Sigmoid colon (tissue), 4 donors: Measurements from ENCODE around the gene NTHL1.

Experiments used
- CTCF ChIP-seq, 4 experiments: fragments of 450-650 bp in 3 of 4; fragments of 200-600 bp in 1 of 4; IDR thresholded peaks; one replicate each; pipeline ENCODE4 v1.5.1; 2016 to 2019; ENCODE audit warnings: antibody characterized with exemption in 4 of 4, mild to moderate bottlenecking in 3 of 4, moderate library complexity in 2 of 4
- EP300 ChIP-seq, 4 donors: sonication (generic); formaldehyde crosslinking; IDR thresholded peaks; one replicate each; pipeline ENCODE4 v1.6.1; 2017; ENCODE audit warnings: antibody characterized with exemption in 4 of 4

- no peak for TF ChIP-seq EP300 (IDR thresholded peaks at IDR 0.05)
- TF ChIP-seq CTCF (IDR thresholded peaks at IDR 0.05), result no peak
These were observed 34.7 kb upstream of the NTHL1 start for GRCh38 chr16:2082171-2082982.
